ENCODE measurements around the gene SLIT1.

Gene SLIT1

GRCh38 chr10:97199152-97199551 lies 13.4 kb upstream of the SLIT1 start:
- no peak for DNase-seq

GRCh38 chr10:97197030-97197500 lies 11.3 kb upstream of the SLIT1 start:
- no peak for DNase-seq

- DNase-seq, result peak; percentile 61
These were observed 10.7 kb upstream of the SLIT1 start for GRCh38 chr10:97196223-97197029.

- no peak for DNase-seq
These were observed 10.0 kb upstream of the SLIT1 start for GRCh38 chr10:97195706-97196222.

GRCh38 chr10:97192952-97193435 lies 7.2 kb upstream of the SLIT1 start:
- DNase-seq, result no peak

- no peak for DNase-seq
These were observed 4.7 kb upstream of the SLIT1 start for GRCh38 chr10:97190450-97190849.

- DNase-seq, result peak; percentile 55
These were observed 2.5 kb upstream of the SLIT1 start for GRCh38 chr10:97188261-97188711.

- no peak for DNase-seq
These were observed 1.2 kb upstream of the SLIT1 start for GRCh38 chr10:97186911-97187310.

- no peak for DNase-seq
These were observed 811 bp downstream of the SLIT1 start for GRCh38 chr10:97184971-97185325.

- no peak for DNase-seq
These were observed 2.4 kb downstream of the SLIT1 start for GRCh38 chr10:97183314-97183713.

GRCh38 chr10:97182288-97182990 lies 3.3 kb downstream of the SLIT1 start:
- no peak for DNase-seq

GRCh38 chr10:97180986-97181385 lies 4.8 kb downstream of the SLIT1 start:
- DNase-seq, result no peak

GRCh38 chr10:97180363-97180755 lies 5.4 kb downstream of the SLIT1 start:
- no peak for DNase-seq

GRCh38 chr10:97179731-97180362 lies 5.9 kb downstream of the SLIT1 start:
- DNase-seq, result no peak

- DNase-seq, result no peak
These were observed 6.4 kb downstream of the SLIT1 start for GRCh38 chr10:97179311-97179710.

- no peak for DNase-seq
These were observed 7.7 kb downstream of the SLIT1 start for GRCh38 chr10:97178074-97178473.

- DNase-seq, result no peak
These were observed 9.5 kb downstream of the SLIT1 start for GRCh38 chr10:97176226-97176625.

GRCh38 chr10:97175586-97175985 lies 10.2 kb downstream of the SLIT1 start:
- no peak for DNase-seq

- no peak for DNase-seq
These were observed 10.8 kb downstream of the SLIT1 start for GRCh38 chr10:97174941-97175340.

- DNase-seq, result no peak
These were observed 11.4 kb downstream of the SLIT1 start for GRCh38 chr10:97174276-97174775.

- DNase-seq, result no peak
These were observed 12.7 kb downstream of the SLIT1 start for GRCh38 chr10:97173036-97173435.

GRCh38 chr10:97171001-97171400 lies 14.8 kb downstream of the SLIT1 start:
- peak; percentile 32 for DNase-seq
